ENCODE data around the gene ZNF205. TPM values are rescaled to one million over a fixed set of nuclear protein-coding genes. Genes with fewer than 3 reads are reported as not detected.

The ZNF205 gene
- total and polyA plus RNA-seq, 2 of the 13 experiments (the other 11 are each of a cell fraction or from before 2014, with no cell fraction given), result 5.8 to 10.2 TPM

GRCh38 chr16:3073448-3073847 is 38.9 kb upstream of the ZNF205 start:
- in situ Hi-C loops (cut with HindIII; ENCODE audit: extremely low pct_ligation_motif_present, low pct_unique_long_range_greater_than_20kb), result no loop called here
- intact Hi-C loops (cut with micrococcal nuclease; ENCODE audit: unreplicated experiment), result no loop called here
- Histone ChIP-seq H3K27me3 (ENCODE audit: control insufficient read depth in 1 of 2, insufficient read depth in 2 of 2, low read length in 2 of 2) (peaks cover 2 to 13% of the 10 kb centered on the region in 2 experiments; a peak in 3 of 5 replicates), H4K20me1 (ENCODE audit: insufficient read depth, low read length) (no peaks in the 10 kb centered on the region), H3K9me3 (ENCODE audit: low read length) (no peaks in the 10 kb centered on the region), H3K9ac (ENCODE audit: insufficient read depth, low read depth, low read length) (no peak overlapping the region), H3K4me1 (ENCODE audit: insufficient read depth, low read length) (peaks cover 9% of the 10 kb centered on the region), H3K36me3 (replicated peaks in 1 of 2; ENCODE audit: control insufficient read depth in 1 of 2, insufficient read depth in 2 of 2, low read length in 2 of 2) (peaks cover 2% of the 10 kb centered on the region in 2 experiments; a peak in 1 of 5 replicates), H3K27ac (ENCODE audit: extremely low read length, insufficient read depth, low read length) (no peak overlapping the region), H3K4me3 (replicated peaks in 1 of 3; ENCODE audit: insufficient read depth in 1 of 3, low read depth in 2 of 3, low read length in 3 of 3) (no peak overlapping the region), H3K4me2 (ENCODE audit: low read depth, low read length) (no peak overlapping the region), H2AFZ (ENCODE audit: low read length) (no peak overlapping the region), H3K79me2 (ENCODE audit: insufficient read depth, low read length) (no peaks in the 10 kb centered on the region)
- POLR2A ChIA-PET, result interaction anchor here (3.8 kb wide), 1 partner anchor 8 kb away, joined by 20 read pairs; the partner anchor contains the start of gene IL32
- FAIRE-seq, result no peak
- CTCF ChIA-PET (ENCODE audit: low intra/inter-chr PET ratio, low total read pairs), result no interaction called here
- ATAC-seq, result no peak
- no peak for DNase-seq (ENCODE audit: low spot score)
- 45% methylated on average over 7 of the region's 7 CpGs for WGBS (ENCODE audit: low lambda C conversion rate)
- no TSS peak for BruUV-seq (replicated peaks)
- TF ChIP-seq TRAFD1 (CRISPR knock-in tag; IDR thresholded peaks at IDR 0.05; ENCODE audit: borderline replicate concordance) (no peak), ZMAT5 (CRISPR knock-in tag; IDR thresholded peaks at IDR 0.05; ENCODE audit: borderline replicate concordance, low read depth) (no peak), TFDP2 (CRISPR knock-in tag; IDR thresholded peaks at IDR 0.05) (no peak), SRSF1 (optimal IDR thresholded peaks at IDR 0.05; ENCODE audit: low read depth, low read length) (no peak), PPARG (CRISPR knock-in tag; conservative IDR thresholded peaks at IDR 0.05) (no peak), ZNF407 (CRISPR knock-in tag; IDR thresholded peaks at IDR 0.05; ENCODE audit: not compliant biosample characterization) (no peak), LBX2 (CRISPR knock-in tag; IDR thresholded peaks at IDR 0.05; ENCODE audit: borderline replicate concordance) (no peak), FUBP1 (CRISPR knock-in tag; IDR thresholded peaks at IDR 0.05; ENCODE audit: borderline replicate concordance) (no peak), ZNF501 (CRISPR knock-in tag; IDR thresholded peaks at IDR 0.05) (no peak)

Data from HepG2 (cell line).